HFFc6 (cell line): ENCODE measurements around the gene RABGAP1L. TPM values are rescaled to one million over a fixed set of nuclear protein-coding genes. Genes with fewer than 3 reads are reported as not detected.

Source experiments
- DNase-seq: peaks from one replicate; pipeline ENCODE4 v3.0.0-alpha.2; 2018
- H3K27ac Mint-ChIP-seq: 2 replicates; pipeline ENCODE4 v1.8.0; 2020; ENCODE audit warnings: mild to moderate bottlenecking, mixed read lengths
- H3K27me3 Mint-ChIP-seq: 2 replicates; pipeline ENCODE4 v1.8.0; 2021; ENCODE audit warnings: mild to moderate bottlenecking, moderate library complexity, mixed read lengths; ENCODE audit not compliant: insufficient read depth
- H3K36me3 Mint-ChIP-seq: 2 replicates; pipeline ENCODE4 v1.8.0; 2021; ENCODE audit warnings: low read depth, mixed read lengths
- H3K4me1 Mint-ChIP-seq: 2 replicates; pipeline ENCODE4 v1.8.0; 2020; ENCODE audit warnings: low read depth, mixed read lengths
- H3K4me3 Mint-ChIP-seq: 2 replicates; pipeline ENCODE4 v1.8.0; 2020; ENCODE audit warnings: mild to moderate bottlenecking, moderate library complexity, mixed read lengths
- H3K9me3 Mint-ChIP-seq: 2 replicates; pipeline ENCODE4 v1.8.0; 2020; ENCODE audit warnings: mild to moderate bottlenecking, mixed read lengths
- CTCF ChIP-seq: fragments of 200-600 bp; sonication (generic); IDR thresholded peaks from 2 replicates; pipeline ENCODE4 v1.5.0; 2021; ENCODE audit warnings: antibody characterized with exemption, mild to moderate bottlenecking
- total RNA-seq, 6 experiments: library from RNA; stranded (reverse); fragmentation: NEBNext Ultra II Directional; extraction: Animal tissue kit (Norgen Biotek cat#: 25700); gene quantifications; 2 replicates in 1 of 6; 3 replicates in 5 of 6; pipeline ENCODE4 v1.2.3, GENCODE V29; 2021

Gene RABGAP1L
- total RNA-seq, 6 experiments from 2014 or later: 14.5 to 16.9 (median 16.0) TPM

DNA sequence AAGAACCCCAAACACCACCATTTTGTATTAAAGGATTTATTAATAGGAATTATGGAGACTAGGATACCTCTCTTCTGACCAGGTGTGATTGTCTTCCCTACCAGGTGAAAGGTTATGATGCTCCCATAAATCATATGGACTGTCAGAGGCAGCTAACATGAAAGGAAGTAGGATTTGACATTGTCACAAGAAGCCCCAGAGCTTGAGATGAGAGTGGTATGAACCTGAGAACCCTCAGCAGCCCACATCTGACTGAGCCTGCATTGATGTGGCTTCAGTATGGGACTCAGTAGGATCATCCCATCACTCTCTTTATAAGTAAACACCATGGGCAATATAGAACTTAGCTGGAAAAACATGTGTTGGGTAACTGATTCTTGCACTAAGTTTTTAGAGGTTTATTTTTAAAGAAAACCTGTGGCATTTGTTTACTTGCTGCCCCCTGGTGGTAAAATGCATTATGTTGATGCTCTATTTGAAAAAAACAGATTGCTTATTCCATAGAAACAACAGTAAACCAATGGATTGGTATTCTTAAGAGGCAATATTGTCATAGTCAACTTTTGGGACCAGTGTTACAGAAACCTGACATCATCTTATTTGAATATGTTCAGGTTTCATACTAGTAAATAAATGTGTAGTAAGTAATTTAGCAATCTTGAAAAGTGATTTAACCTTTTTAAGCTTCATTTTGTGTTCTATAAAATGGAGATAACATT is 823.8 kb downstream of the RABGAP1L start:
- no peaks in the 10 kb centered on the region for H3K4me1 Mint-ChIP-seq
- H3K27ac Mint-ChIP-seq: no peak overlapping the region
- no peaks in the 10 kb centered on the region for H3K36me3 Mint-ChIP-seq
- no peak overlapping the region for H3K4me3 Mint-ChIP-seq
- no peaks in the 10 kb centered on the region; the same call in 1 of the 2 replicates for H3K27me3 Mint-ChIP-seq
- no peaks in the 10 kb centered on the region for H3K9me3 Mint-ChIP-seq
- DNase-seq: peak; percentile 56
- peak; percentile 94 for TF ChIP-seq CTCF

GRCh38 chr1:174984952-174985351 is 825.6 kb downstream of the RABGAP1L start:
- Mint-ChIP-seq H3K27me3 (no peaks in the 10 kb centered on the region; the same call in 1 of the 2 replicates), H3K4me1 (peaks cover 8% of the 10 kb centered on the region), H3K4me3 (no peak overlapping the region), H3K36me3 (no peaks in the 10 kb centered on the region), H3K27ac (no peak overlapping the region), H3K9me3 (no peaks in the 10 kb centered on the region)
- no peak for TF ChIP-seq CTCF
- DNase-seq: no peak

DNA sequence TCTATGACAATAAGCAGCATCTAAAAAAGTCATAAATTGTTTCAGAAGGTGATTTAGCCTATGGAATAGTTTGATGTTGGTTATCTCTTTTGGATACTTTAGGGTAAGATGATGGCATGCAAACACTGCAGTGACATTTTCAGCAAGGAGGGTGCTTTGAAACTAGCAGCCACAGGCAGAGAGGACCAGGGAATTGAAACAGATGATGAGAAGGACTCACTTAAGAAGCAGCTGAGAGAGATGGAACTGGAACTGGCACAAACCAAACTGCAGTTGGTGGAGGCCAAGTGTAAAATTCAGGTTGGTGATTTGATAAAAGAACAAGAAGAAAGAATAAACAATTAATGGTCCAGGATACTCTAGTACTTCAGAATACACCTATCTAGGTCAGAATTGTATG is 829.2 kb downstream of the RABGAP1L start:
- DNase-seq: no peak
- H3K9me3 Mint-ChIP-seq: no peaks in the 10 kb centered on the region
- TF ChIP-seq CTCF: no peak
- no peaks in the 10 kb centered on the region for H3K36me3 Mint-ChIP-seq
- H3K4me1 Mint-ChIP-seq: peaks cover 26% of the 10 kb centered on the region
- H3K27me3 Mint-ChIP-seq: peaks cover 3% of the 10 kb centered on the region; the same call in 1 of the 2 replicates
- H3K27ac Mint-ChIP-seq: no peak overlapping the region
- no peak overlapping the region for H3K4me3 Mint-ChIP-seq

DNA sequence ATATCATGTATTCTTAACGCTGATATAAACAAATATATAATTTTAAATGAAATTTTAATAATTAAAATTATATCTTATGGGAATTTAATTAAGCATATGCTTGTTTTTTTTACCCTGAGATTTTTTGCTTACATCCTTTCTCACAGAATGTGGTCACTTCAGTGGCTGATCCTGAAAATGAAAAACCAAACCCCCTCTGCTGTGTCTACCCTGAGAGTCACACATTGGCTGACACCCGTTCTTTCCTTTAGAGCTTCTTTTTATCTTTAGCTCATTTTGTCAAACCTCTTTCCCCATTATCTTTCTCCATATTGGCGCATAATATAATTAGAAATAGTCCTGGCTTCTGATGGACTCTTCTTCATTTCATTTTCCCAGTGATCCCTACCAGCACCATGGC is 829.7 kb downstream of the RABGAP1L start:
- TF ChIP-seq CTCF: no peak
- H3K27ac Mint-ChIP-seq: no peak overlapping the region
- no peaks in the 10 kb centered on the region for H3K9me3 Mint-ChIP-seq
- no peaks in the 10 kb centered on the region for H3K36me3 Mint-ChIP-seq
- H3K4me3 Mint-ChIP-seq: no peak overlapping the region
- peaks cover 3% of the 10 kb centered on the region; the same call in 1 of the 2 replicates for H3K27me3 Mint-ChIP-seq
- peaks cover 26% of the 10 kb centered on the region for H3K4me1 Mint-ChIP-seq
- no peak for DNase-seq

- TF ChIP-seq CTCF: no peak
- Mint-ChIP-seq H3K9me3 (no peaks in the 10 kb centered on the region), H3K36me3 (no peaks in the 10 kb centered on the region), H3K4me1 (peaks cover 26% of the 10 kb centered on the region), H3K27ac (peak overlapping the region; percentile 91), H3K27me3 (peaks cover 3% of the 10 kb centered on the region; the same call in 1 of the 2 replicates), H3K4me3 (peak overlapping the region; percentile 89)
- DNase-seq: no peak
These were observed 830.4 kb downstream of the RABGAP1L start for GRCh38 chr1:174989536-174990220.
